Astrocyte (in vitro differentiated cells and primary cell): ENCODE measurements around the gene HIGD2B.
"Not testable (repeated sequence)": the region's sequence is repeated elsewhere in the genome, so short reads cannot be mapped to it uniquely, and the experiment has no call there.

Experiments
- CTCF ChIP-seq: IDR thresholded peaks from 2 replicates; pipeline ENCODE4 v1.5.1; 2011; ENCODE audit warnings: low read depth, mild to moderate bottlenecking, inconsistent platforms, low read length, moderate library complexity; ENCODE audit not compliant: insufficient read depth
- EZH2 ChIP-seq: IDR thresholded peaks from 2 replicates; pipeline ENCODE4 v1.6.1; 2012; ENCODE audit warnings: mild to moderate bottlenecking, low read length, inconsistent platforms; ENCODE audit not compliant: insufficient read depth

DNA sequence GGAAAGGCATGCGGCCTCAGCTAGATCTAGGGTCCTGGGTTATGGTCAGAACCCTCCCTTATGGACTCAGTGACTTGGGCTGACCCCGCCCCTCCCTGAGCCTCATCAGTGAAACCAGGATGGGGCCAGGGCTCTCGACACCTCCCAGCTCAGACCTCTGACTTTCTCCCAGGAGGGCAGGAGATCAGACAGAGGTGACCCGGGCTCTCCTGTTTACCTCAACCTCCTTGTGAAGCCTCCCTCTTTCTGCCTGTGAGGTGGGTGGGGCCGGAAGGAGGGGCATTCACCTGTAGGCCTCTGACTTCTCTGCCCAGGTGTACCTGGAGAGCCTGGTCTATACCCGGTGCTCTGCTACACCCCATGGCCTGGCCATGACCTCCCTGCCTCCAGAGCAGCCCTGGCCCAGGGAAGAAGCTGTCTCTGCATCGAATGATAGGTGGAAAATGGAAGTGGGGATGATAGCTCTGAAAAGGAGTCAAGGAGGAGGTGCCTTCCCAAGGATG lies 56.9 kb downstream of the HIGD2B start:
- not testable (repeated sequence) for TF ChIP-seq EZH2, CTCF
